ENCODE measurements around the gene RALB.

Gene RALB

DNA sequence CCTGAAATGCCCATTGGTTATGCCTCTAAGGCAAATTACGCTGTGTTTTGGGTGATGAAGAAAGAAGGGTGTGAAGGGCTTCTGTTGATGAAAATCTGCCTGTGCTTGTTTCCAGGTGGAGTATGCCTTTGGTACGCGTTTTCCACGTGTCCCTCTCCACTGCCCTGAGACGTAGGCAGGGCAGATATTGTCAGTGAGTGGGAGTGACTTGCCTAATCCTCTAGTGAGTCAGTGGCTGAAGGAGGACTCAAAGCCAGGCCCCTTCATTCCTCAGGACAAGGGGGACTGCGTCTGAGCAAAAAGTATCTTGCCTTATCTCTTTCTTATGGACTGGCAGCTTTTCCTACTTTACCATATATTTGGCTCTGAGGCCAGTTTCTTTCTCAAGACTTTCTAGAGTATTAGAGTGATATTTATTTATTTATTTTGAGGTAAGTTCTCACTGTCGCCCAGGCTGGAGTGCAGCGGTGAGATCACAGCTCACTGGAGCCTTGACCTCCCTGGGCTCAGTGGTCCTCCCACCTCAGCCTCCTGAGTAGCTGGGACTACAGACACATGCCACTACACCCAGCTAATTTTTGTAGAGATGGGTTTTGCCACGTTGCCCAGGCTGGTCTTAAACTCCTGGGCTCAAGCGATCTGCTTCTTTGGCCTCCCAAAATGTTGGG lies 10.2 kb downstream of the RALB start:
- no peak for DNase-seq (ENCODE audit: low read depth)

DNA sequence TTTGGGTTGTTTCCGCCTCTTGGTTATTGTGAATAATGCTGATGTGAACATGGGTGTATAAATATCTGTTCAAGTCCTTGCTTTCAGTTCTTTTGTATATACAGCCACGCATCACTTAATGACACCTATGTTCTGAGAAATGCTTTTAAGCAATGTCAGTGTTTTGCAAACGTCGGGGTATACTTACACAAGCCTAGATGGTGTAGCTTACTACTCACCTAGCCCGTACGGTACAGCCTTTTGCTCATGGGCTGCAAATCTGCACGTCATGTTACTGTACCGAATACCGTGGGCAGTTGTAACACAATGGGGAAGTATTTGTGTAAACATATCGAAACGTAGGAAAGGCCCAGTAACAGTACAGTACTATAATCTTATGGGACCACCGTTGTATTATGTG lies 12.4 kb downstream of the RALB start:
- DNase-seq (ENCODE audit: low read depth) = no peak

DNA sequence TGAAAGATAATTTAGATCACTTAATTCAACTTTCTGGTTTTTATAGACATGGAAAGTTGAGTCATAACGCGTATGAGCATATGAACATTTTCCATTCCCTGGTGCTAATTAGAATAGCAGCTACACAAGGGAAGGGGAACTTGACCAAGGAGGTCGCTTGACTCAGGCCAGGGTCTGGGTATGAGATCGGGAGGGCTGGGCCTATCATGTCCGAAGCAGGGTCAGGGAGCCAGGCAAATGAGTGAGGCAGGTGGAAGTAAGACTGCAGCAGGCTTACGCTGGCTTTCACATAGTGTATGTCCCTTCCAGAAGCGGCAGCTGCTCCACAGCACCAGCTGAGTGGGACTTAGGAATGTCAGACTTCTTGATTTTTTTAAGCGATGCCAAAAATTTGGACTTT lies 14.7 kb downstream of the RALB start:
- no peak for DNase-seq (ENCODE audit: low read depth)

DNA sequence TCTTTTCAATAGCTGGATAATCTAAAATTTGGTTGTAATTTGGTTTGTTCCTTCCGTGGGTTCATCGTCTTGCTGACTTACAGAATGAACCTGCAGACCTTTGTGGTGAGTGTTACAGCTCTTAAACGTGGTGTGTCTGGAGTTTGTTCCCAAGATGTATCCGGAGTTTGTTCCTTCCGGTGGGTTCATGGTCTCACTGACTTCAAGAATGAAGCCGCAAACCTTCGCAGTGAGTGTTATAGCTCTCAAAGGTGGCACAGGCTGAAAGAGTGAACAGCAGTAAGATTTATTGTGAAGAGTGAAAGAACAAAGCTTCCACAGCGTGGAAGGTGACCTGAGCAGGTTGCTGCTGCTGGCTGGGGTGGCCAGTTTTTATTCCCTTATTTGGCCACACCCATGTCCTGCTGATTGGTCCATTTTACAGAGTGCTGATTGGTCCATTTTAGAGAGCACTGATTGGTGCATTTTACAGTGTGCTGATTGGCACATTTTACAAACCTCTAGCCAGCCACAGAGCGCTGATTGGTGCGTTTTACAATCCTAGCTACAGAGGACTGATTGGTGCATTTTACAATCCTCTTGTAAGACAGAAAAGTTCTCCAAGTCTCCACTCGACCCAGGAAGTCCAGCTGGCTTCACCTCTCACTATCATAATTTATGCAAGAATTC lies 16.6 kb downstream of the RALB start:
- DNase-seq (ENCODE audit: low read depth) = no peak

DNA sequence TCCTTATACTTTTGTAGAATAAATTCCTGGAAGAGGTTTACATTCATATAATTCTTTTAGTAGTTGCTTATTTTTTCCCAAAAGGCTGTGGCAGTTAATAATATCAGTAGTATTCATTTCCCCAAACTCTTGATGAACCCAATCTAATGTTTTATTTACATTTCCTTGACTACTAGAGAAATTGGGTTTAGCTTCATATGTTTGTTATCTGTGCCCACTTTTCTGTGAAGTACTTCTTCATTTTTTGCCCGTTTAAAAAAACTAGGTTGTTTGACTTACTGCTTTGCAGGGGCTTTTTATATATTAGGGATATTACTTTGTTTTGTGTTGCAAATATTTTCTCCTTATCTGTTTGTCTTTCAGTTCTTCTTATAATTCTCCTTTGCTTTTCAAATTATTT lies 17.2 kb downstream of the RALB start:
- no peak for DNase-seq (ENCODE audit: low read depth)

DNA sequence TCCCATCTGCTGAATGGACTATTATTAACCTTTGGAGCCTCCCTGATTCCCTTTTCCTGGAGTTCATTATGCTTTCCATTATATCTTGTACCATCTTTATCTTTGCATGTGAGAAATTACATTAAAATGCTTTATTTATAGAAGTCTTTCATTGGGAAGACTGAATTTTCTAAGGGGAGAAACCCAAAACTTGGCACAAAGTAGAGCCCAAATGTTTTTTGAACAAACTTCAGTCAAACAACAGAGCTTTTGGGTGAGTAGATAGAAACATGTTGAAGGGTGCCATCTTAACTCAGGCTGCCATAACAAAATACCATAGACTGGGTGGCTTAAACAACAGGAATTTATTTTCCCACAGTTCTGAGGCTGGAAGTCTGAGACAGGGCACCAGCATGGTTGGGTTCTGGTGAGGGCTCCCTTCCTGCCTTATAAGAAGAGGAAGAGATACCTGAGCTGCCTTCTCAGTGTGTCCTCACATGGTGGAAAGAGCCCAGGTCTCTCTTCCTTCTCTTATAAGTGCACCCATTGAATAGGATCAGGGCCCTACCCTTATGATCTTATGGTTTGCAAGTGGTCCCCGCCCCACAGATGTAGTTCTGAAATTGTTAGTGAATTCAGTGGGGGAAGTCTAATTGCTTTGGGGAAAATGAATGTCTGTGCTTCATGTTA lies 19.2 kb downstream of the RALB start:
- no peak for DNase-seq (ENCODE audit: low read depth)

DNA sequence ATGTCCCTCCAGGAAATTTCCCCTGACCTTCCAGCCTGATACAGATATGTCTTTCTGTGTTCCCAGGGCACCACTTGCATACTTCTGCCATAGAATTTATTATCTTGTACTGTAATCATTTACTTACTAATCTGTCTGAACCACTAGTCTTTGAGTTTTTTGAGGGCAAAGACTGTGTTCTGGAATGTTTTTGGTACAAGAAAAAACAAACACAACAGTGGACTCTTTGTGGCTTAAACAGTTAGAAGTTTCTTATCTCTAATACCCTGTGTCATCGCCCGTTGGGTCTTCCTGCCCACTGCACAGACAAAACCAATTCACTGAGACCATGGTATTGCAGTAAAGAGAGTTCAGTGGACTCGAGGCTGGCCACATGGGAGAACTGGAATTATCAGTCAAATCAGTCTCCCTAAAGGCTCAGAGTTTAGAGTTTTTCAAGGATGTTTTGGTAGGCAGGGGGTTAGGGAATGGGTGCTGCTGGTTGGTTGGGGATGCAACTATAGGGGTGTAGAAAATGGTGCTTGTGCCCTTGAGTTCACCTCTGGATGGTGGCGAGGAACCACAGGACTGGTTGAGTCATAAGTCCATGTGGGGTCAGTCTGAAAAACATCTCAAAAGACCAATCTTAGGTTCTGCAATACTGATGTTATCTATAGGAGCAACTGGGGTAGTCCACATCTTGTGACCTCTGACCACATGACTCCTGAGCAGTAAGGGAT lies 20.3 kb downstream of the RALB start:
- no peak for DNase-seq (ENCODE audit: low read depth)

DNA sequence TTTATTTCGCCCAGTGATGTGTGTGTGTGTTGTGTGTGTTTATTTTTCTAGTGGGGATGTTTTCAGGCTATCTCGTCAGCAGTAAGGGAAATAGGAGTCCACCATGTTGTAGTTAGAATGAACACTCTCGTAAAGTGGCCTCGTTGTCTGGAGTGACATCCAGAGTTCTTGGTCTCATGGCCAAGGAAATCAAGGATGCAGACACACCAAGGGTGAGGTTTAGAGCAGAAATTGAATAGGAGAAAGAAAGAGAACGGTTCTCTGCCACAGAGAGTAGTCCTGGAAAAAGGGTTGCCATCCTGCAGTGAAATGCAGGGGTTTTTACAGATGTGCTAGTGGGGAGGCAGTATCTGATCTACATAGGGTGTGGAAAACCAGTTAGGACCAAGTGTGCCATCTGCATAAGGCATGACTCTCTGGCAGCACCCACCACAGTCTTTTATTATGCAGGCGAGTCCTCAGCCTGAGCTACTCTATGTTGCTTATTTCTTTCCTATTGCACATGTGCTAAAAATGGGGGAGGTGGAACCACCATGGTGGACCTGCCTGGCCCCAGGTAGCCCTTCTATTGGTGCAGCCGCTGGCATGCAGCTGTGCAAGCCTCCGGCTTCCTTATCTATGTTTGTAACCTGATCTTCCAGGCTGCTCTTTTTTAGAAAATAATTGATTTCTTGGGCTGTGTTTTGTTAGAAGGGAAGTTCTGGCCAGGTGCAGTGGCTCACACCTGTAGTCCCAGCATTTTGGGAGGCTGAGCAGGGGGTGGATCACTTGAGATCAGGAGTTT lies 23.2 kb downstream of the RALB start:
- DNase-seq (ENCODE audit: low read depth) = no peak

DNA sequence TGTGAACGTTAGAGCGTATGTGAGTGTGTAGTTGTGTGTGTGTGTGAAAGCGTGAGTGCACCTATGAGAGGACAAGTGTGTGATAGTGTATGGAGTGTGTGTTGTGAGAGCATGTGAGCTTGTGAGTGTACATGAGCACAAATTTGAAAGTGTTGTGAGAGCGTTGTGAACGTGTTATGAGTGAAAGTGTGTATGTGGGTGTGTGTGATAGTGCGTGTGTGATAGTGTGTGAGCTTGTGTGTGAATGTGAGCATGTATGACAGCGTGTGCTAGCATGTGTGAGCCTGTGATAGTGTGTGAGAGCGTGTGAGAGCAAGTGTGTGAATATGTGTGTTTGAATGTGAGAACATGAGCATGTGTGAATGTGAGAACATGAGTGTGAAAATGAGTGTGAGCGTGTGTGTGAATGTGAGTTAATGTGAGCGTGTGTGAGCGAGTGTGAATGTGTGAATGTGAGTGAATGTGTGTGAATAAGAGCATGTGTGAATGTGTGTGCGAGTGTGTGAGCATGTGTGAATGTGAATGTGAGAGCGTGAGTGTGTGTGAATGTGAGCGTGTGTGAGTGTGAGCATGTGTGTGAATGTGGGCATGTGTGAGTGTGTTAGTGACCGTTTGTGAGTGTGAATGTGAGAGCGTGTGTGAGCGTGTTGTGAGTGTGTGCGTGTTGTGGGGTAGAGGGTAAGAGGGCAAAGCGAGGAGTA lies 25.0 kb downstream of the RALB start:
- no peak for DNase-seq (ENCODE audit: low read depth)

DNA sequence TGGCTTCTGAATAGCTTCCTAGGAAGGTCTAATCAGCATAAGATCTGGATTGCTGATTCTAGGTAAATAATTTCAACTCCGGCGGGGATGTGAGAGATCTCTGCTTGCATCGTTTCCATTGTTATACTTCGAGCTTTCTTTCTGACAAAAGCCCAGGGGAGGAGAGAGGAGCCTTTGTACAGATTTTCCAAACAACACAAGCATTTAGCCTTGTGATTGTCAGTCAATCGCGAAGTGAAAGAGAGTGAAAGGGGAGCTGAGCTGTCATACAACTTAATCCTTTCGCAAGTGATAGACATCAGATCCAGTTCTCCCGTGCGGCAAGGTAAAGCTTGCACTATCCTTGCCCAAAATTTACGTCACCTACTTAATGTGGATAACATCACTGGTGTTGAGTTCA lies 26.2 kb downstream of the RALB start:
- no peak for DNase-seq (ENCODE audit: low read depth)

DNA sequence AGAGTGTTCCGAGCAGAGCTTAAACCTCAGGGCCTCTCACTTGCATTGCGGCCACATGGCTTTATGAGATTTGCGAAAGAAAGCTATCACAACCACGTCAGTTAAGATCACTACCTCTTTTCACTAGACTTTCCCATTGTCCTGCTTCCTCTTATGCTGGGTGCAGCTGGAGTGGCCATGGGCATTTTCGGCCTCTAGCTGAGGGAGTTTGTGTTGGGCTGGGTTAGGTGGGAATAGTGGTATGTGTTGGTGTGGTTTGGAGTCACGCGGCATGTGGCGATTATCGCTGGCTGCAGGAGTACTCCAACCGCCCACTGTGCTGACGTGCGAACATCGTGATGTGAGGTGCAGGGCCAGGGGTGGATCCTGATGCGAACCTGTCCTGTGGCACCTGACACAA lies 27.1 kb downstream of the RALB start:
- no peak for DNase-seq (ENCODE audit: low read depth)

DNA sequence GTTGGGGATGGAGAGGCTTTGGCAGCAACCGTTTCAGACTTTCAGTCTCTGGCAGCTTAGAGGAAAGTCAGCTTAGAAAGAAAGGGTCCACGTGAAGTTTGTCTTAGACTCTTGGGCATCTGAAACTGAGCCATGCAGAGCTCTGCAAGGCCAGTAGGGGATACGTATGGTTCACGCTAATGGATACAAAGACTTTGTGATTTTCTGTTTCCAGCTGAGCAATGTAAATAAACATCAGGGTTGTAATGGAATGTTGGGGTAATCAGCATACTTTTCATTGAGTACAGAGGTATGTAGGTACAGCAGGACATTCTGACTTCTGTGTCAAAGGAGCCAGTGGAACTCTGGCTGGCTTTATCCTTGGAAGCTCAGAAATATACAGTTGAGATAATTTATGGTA lies 31.0 kb downstream of the RALB start:
- no peak for DNase-seq (ENCODE audit: low read depth)

DNA sequence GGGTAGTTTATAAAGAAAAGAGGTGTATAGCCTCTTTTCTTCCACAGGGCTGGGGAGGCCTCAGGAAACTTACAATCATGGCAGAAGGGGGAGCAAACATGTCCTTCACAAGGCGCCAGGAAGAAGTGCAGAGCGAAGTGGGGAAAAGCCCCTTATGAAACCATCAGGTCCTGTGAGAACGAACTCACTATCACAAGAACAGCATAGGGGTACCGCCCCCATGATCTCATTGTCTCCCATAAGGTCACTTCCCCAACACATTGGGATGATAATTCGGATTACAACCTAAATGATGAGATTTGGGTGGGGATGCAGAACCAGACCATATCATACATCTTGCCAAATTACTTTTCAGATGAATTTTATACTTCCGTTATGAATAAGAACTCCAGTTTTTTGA lies 32.4 kb downstream of the RALB start:
- no peak for DNase-seq (ENCODE audit: low read depth)

DNA sequence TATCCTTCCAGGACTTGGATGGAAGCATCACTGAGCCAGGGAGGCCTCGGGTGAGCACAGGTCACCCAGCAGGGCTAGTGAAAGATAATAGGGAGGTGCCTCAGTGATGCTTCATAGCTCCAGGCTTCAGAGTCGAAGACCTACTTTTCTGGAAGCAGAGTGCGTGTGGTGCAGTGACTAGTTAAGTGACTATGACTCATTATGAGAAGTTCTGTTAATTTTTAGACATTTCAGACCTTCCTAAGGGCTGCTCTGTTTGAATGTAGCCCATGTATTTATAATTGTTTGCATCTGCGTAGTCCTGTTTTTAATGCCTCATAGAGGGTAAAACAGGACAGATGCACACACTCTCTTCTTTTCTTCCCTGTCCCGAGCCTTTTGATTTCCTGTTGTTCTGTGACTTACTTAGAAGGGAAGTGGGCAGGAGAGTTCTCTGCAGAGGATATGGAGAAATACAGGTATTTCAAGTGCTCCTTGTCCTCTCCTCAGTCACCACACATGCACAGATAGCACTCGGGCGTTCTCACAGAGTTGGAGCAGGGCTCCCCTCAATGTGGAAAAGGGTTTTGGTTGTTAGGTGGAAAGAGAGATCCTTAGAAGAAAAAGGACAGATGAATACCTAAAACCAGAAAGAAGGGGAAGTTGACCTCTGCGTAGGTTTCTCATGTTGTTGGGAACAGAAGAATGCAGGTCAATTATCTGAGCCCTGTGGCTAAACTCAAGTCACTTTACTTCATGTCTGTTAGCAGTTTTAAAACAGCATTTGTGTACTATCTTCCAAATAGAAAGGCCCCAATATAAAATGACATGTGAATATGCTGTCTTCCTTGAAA lies 34.7 kb downstream of the RALB start:
- DNase-seq (ENCODE audit: low read depth) = no peak

DNA sequence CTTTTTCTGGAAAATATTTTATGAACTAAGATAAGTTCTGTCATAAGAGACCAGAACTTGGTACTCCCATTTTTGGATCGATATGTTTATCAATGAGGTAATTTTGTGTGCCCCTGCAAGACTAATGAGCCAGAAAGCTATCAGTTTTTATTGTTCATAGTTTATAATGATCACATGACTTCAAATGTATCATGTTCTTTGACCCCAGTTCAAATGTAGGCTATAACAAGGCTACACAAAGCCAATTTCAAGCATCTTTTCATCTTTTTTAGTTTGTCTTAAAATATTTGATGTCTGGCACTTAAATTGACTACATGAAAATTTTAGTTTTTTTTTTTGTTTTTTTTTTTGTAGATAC lies 35.3 kb downstream of the RALB start:
- no peak for DNase-seq (ENCODE audit: low read depth)

DNA sequence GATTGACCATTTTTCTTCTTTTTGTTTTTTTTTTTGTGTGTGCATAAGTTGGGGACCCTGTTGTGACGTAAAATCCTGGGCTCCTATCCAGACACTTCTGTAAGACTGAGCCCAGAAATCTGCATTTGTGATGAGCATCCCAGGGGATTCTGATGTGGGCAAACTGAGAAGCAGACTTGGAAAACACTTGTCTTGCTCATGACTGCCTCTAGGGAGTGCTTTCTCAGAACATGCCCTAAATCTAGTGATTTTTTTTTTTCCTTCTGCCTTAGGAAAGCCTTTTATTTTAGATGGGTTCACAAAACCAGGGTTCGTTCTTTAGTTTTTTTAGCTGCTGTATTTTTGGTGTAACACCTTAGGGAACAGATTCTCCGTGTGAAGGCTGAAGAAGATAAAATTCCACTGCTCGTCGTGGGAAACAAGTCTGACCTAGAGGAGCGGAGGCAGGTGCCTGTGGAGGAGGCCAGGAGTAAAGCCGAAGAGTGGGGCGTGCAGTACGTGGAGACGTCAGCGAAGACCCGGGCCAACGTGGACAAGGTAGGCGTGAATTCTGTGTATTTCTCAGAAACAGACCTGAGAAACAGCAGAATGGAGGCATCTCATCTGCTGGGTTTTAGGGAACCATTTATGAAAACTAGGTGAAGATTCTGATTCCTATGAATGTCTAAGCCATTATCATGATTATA lies 36.7 kb downstream of the RALB start:
- DNase-seq (ENCODE audit: low read depth) = no peak

DNA sequence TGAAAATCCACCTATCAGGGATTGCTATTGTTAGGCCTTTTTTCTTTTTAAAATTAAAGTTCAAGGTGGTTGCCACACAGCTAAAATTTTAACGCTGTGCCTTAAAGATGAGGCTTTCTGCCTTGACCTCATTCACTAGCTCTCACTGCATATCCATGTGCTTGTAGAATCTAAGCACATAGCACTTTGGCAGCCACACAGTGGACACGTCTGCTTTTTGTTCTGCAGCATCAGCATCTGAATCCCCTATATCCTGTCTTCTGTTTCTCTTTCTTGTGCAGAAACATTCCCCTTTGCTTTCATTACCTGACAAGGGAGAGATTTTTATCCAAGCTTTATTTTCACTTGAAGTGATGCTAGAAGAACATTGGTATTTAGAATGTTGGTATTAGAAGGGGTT lies 38.1 kb downstream of the RALB start:
- DNase-seq (ENCODE audit: low read depth) = no peak

DNA sequence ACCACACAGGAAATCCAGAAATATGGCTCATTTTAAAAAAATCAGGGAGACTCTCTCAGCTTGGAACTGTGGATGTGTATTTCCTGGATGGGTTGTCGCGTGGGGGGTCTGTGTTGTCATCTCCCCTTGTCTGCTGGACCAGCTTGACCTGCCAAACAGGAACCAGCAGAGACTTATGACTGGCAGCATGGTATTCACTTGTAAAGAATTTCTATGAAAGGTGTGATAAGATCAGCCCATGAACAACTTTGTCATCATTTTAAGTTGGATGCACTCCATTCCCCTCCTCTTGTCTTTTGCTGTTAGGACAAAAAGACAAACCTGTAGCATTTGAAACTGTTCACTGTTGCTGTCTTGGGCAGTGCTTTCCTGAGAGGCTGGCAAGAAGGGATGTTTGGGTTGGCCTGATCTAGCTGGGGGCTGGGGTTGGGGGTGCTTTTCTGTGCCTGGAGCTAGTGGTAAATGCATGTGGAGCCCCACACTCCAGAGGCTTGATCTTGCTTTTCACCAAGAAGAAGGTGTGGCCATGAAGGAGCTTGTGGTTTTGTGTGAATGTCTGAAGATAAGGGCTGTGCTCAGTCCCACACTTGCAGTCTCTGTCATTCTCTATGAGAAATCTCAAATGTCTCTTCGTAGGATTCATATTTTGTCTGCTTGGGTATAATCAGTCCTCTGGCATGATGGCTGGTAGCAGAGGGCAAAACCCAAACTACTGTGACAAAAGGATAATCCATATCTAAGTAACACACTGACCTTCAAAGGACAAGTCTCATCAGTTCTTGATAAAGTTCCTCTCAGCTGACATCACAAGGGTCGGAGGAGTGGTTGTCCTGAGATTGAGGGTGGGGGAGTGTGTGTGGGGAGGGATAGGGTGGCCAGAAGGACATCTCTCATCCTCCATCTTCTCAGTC lies 39.0 kb downstream of the RALB start:
- DNase-seq (ENCODE audit: low read depth) = no peak

All from T follicular helper cell (primary cell).